Endothelial cell of umbilical vein (primary cell): ENCODE data around the gene SRBD1. TPM values are rescaled to one million over a fixed set of nuclear protein-coding genes. Genes with fewer than 3 reads are reported as not detected.
A peak's percentile ranks its signal among the peaks of the same experiment; 100 is the strongest.

ENCODE experiments used
- BruUV-seq: library from RNA; stranded (reverse); fragments of 400-500 nt; replicated peaks from 2 replicates; lab custom pipeline; 2021; lab: Mats Ljungman, UMichigan
- CTCF ChIA-PET: fragments of 300-600, 350-600 bp; sonication (Branson Sonifier 250); formaldehyde crosslinking; loops from one replicate; lab custom pipeline; 2021; ENCODE audit warnings: antibody characterized with exemption, inconsistent platforms; lab: Charles Lee
- POLR2A ChIA-PET: fragments of 300-600, 350-600 bp; sonication (Branson Sonifier 250); formaldehyde crosslinking; loops from one replicate; lab custom pipeline; 2021; ENCODE audit warnings: antibody characterized with exemption, inconsistent platforms; lab: Charles Lee
- DNase-seq: peaks from one replicate; pipeline ENCODE4 v3.0.0-alpha.2; 2011; ENCODE audit warnings: low read depth, low spot score
- FAIRE-seq: peaks from 2 replicates; lab custom pipeline; 2011; peaks lifted over from hg19 to GRCh38; lab: Jason Lieb, UNC
- H2AFZ ChIP-seq: 2 replicates; pipeline ENCODE4 v1.6.0; 2012; ENCODE audit warnings: low read depth, low read length, control low read depth, inconsistent platforms
- H3K27ac ChIP-seq: 2 replicates; pipeline ENCODE4 v1.5.1; 2011; ENCODE audit warnings: low read depth, mild to moderate bottlenecking, control low read depth, low read length, moderate library complexity; ENCODE audit not compliant: insufficient read depth
- H3K27me3 ChIP-seq, 2 experiments: 2 replicates each; pipeline versions ENCODE4 v1.6.0 to v1.6.1; 2011; ENCODE audit warnings: low read length in 2 of 2, mixed read lengths in 1 of 2; ENCODE audit not compliant: control insufficient read depth in 2 of 2, insufficient read depth in 2 of 2
- H3K36me3 ChIP-seq, 2 experiments: 2 replicates in 1 of 2; 3 replicates in 1 of 2; pipeline ENCODE4 v1.5.1; 2011; ENCODE audit warnings: low read length in 2 of 2, mild to moderate bottlenecking in 1 of 2, moderate library complexity in 1 of 2; ENCODE audit not compliant: control insufficient read depth in 2 of 2, insufficient read depth in 2 of 2; ENCODE audit errors: extremely low read depth in 1 of 2
- H3K4me1 ChIP-seq: 3 replicates; pipeline ENCODE4 v1.5.1; 2011; ENCODE audit warnings: mild to moderate bottlenecking, low read length; ENCODE audit not compliant: control insufficient read depth, insufficient read depth; ENCODE audit errors: extremely low read depth
- H3K4me2 ChIP-seq: 2 replicates; pipeline ENCODE4 v1.6.1; 2011; ENCODE audit warnings: low read length, control low read depth, mixed read lengths; ENCODE audit not compliant: insufficient read depth
- H3K4me3 ChIP-seq, 3 experiments: fragments of 200-600 bp in 1 of 3; sonication (generic), shearing (Covaris generic) in 1 of 3; replicated peaks in 1 of 3; 2 replicates each; pipeline ENCODE4 v1.5.1; 2011 to 2016; ENCODE audit warnings: control low read depth in 3 of 3, low read length in 3 of 3, mild to moderate bottlenecking in 2 of 3, inconsistent platforms in 1 of 3, low read depth in 1 of 3, moderate library complexity in 1 of 3; ENCODE audit not compliant: insufficient read depth in 1 of 3
- H3K79me2 ChIP-seq: 2 replicates; pipeline ENCODE4 v1.6.0; 2012; ENCODE audit warnings: low read length, inconsistent platforms; ENCODE audit not compliant: control insufficient read depth, insufficient read depth
- H3K9ac ChIP-seq: replicated peaks from 2 replicates; pipeline ENCODE3; 2011; ENCODE audit warnings: low read length, control low read depth; ENCODE audit not compliant: insufficient read depth; ENCODE audit errors: extremely low read depth
- H3K9me1 ChIP-seq: replicated peaks from 3 replicates; pipeline ENCODE4 v1.6.0; 2011; ENCODE audit warnings: mild to moderate bottlenecking, low read length; ENCODE audit not compliant: control insufficient read depth, insufficient read depth; ENCODE audit errors: extremely low read depth
- H3K9me3 ChIP-seq: replicated peaks from 2 replicates; pipeline ENCODE4 v1.5.1; 2012; ENCODE audit warnings: low read length, inconsistent platforms; ENCODE audit not compliant: control insufficient read depth, insufficient read depth
- H4K20me1 ChIP-seq: replicated peaks from 2 replicates; pipeline ENCODE3; 2011; ENCODE audit warnings: mild to moderate bottlenecking, low read length; ENCODE audit not compliant: control insufficient read depth, insufficient read depth; ENCODE audit errors: extremely low read depth
- CTCF ChIP-seq, 2 donors: IDR thresholded peaks; 1 replicate in 1 of 2; 2 replicates in 1 of 2; pipeline ENCODE4 v1.5.1; 2011; ENCODE audit warnings: low read length in 2 of 2, mild to moderate bottlenecking in 2 of 2, moderate library complexity in 2 of 2, control low read depth in 1 of 2, inconsistent platforms in 1 of 2, low read depth in 1 of 2; ENCODE audit not compliant: insufficient read depth in 1 of 2; ENCODE audit errors: extremely low read depth in 1 of 2
- EZH2 ChIP-seq: IDR thresholded peaks from 2 replicates; pipeline ENCODE4 v1.6.1; 2012; ENCODE audit warnings: borderline replicate concordance, low read depth, mild to moderate bottlenecking, moderate library complexity, low read length, inconsistent platforms; ENCODE audit not compliant: severe bottlenecking
- FOS ChIP-seq: IDR thresholded peaks from 2 replicates; pipeline ENCODE4 v1.6.1; 2011; ENCODE audit warnings: mild to moderate bottlenecking, low read length, moderate library complexity, borderline replicate concordance; ENCODE audit not compliant: insufficient read depth
- GATA2 ChIP-seq: IDR thresholded peaks from 2 replicates; pipeline ENCODE4 v1.7.0; 2011; ENCODE audit warnings: low read depth, mild to moderate bottlenecking, moderate library complexity, mixed read lengths, low read length; ENCODE audit not compliant: insufficient read length, insufficient read depth
- JUN ChIP-seq: IDR thresholded peaks from 2 replicates; pipeline ENCODE4 v1.6.1; 2011; ENCODE audit warnings: borderline replicate concordance, low read depth; ENCODE audit not compliant: insufficient read length, insufficient read depth
- MYC ChIP-seq: IDR thresholded peaks from one replicate; pipeline ENCODE4 v1.6.1; 2011; ENCODE audit warnings: mild to moderate bottlenecking, low read depth, low read length
- POLR2A ChIP-seq: IDR thresholded peaks from 2 replicates; pipeline ENCODE4 v1.6.1; 2012; ENCODE audit warnings: low read depth, mild to moderate bottlenecking, control low read depth, low read length
- POLR2AphosphoS5 ChIP-seq: IDR thresholded peaks from 2 replicates; pipeline ENCODE4 v1.6.1; 2012; ENCODE audit warnings: low read depth, mild to moderate bottlenecking, control low read depth, low read length, moderate library complexity; ENCODE audit not compliant: insufficient read depth
- dilution Hi-C: fragments of 300-500 bp; cut with MboI; formaldehyde crosslinking; loops from one replicate; pipeline ENCODE4 v1.15.0; 2019; ENCODE audit warnings: low sequenced_read_pairs; ENCODE audit not compliant: extremely low pct_ligation_motif_present
- intact Hi-C: fragments of 100-400 bp; cut with micrococcal nuclease; formaldehyde crosslinking; loops from one replicate; pipeline ENCODE4 v1.10.0; 2022
- polyA plus RNA-seq, 4 experiments: library from polyadenylated mRNA; depleted of rRNA in 3 of 4; stranded (reverse) in 3 of 4; unstranded in 1 of 4; fragments of >200 nt; gene quantifications; 2 replicates each; pipeline versions ENCODE4 v1.2.1 to v1.2.3, GENCODE V29; 2011 to 2012; ENCODE audit warnings: missing spikeins in 1 of 4
- total RNA-seq: library from RNA; stranded (reverse); gene quantifications from 2 replicates; pipeline ENCODE4 v1.2.3, GENCODE V29; 2021
- TF ChIP-seq, protein P1 (sequence below): IDR thresholded peaks from 2 replicates; pipeline ENCODE4 v1.6.1; 2011; ENCODE audit not compliant: insufficient read depth, insufficient read length

Gene SRBD1
- total and polyA plus RNA-seq, 2 donors (not counting 3 experiments of a cell fraction or from before 2014, with no cell fraction given), result 3.7 to 12.5 TPM

DNA sequence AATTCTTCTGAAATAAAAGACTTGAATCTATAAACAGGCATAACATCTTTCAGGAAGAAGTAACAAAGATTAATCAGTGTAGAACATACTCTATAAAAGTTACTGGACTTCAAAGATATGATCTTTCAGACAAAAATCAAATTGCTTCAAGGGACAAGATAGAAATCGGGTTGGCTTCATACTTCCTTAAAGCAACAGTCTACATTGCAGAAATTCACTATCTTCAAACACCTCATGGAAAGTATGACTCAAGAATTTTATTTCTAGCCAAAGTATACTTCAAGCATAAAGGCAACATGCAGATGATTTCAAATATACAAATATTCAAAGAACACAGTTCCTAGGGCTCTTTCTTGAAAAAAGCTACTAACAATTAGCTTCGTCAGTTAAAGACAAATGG is 240.7 kb downstream of the SRBD1 start:
- no peak overlapping the region for H3K4me2 ChIP-seq
- TF ChIP-seq CTCF (IDR thresholded peaks at IDR 0.05; ENCODE audit: extremely low read depth in 1 of 2, insufficient read depth in 1 of 2, low read depth in 1 of 2, low read length in 2 of 2) (no peak), POLR2AphosphoS5 (no peak), POLR2A (no peak), GATA2 (no peak), FOS (no peak), JUN (no peak), MYC (no peak), EZH2 (no peak)
- TF ChIP-seq, protein P1, sequence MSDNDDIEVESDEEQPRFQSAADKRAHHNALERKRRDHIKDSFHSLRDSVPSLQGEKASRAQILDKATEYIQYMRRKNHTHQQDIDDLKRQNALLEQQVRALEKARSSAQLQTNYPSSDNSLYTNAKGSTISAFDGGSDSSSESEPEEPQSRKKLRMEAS, result no peak
- no peak for FAIRE-seq
- no peaks in the 10 kb centered on the region for H3K36me3 ChIP-seq
- no peaks in the 10 kb centered on the region for H3K4me1 ChIP-seq
- DNase-seq, result peak; percentile 66
- ChIA-PET CTCF (interaction anchor here (1.1 to 1.4 kb wide), 2 partner anchors 10 to 389 kb away, joined by 3 to 5 read pairs; no protein-coding TSS in a partner anchor), POLR2A (no interaction called here)
- no peak overlapping the region for H3K9ac ChIP-seq
- no peaks in the 10 kb centered on the region for H3K9me1 ChIP-seq
- H2AFZ ChIP-seq, result no peak overlapping the region
- no peaks in the 10 kb centered on the region for H4K20me1 ChIP-seq
- no peaks in the 10 kb centered on the region for H3K9me3 ChIP-seq
- intact Hi-C loops, result no loop called here
- H3K27ac ChIP-seq, result no peak overlapping the region
- H3K4me3 ChIP-seq, result no peak overlapping the region
- no peaks in the 10 kb centered on the region for H3K79me2 ChIP-seq
- dilution Hi-C loops, result no loop called here
- H3K27me3 ChIP-seq, result no peaks in the 10 kb centered on the region
- no TSS peak for BruUV-seq
